Medulla oblongata (tissue), 1 donor: Measurements from ENCODE around the gene NMUR1.

Experiments used
- DNase-seq: peaks from one replicate; pipeline ENCODE4 v3.0.0-alpha.2; 2015; ENCODE audit errors: extremely low spot score

Gene NMUR1

GRCh38 chr2:231486851-231487596, 43.2 kb downstream of the NMUR1 start:
- DNase-seq = no peak

- no peak for DNase-seq
These were observed 46.6 kb downstream of the NMUR1 start for GRCh38 chr2:231483398-231484329.

- DNase-seq = peak; percentile 75
These were observed 47.3 kb downstream of the NMUR1 start for GRCh38 chr2:231482806-231483391.

- DNase-seq = no peak
These were observed 49.5 kb downstream of the NMUR1 start for GRCh38 chr2:231480781-231481180.

- no peak for DNase-seq
These were observed 50.8 kb downstream of the NMUR1 start for GRCh38 chr2:231479455-231479854.

GRCh38 chr2:231476920-231477319, 53.3 kb downstream of the NMUR1 start:
- no peak for DNase-seq

GRCh38 chr2:231475965-231476364, 54.3 kb downstream of the NMUR1 start:
- no peak for DNase-seq
